Body of pancreas (tissue), 4 donors: Measurements from ENCODE around the gene DRD1.

Experiments used
- CTCF ChIP-seq, 7 experiments: fragments of 450-650 bp in 4 of 7; fragments of 200-600 bp in 3 of 7; sonication (generic) in 3 of 7; IDR thresholded peaks; one replicate each; pipeline ENCODE4 v1.5.1; 2016 to 2019; ENCODE audit warnings: antibody characterized with exemption in 7 of 7
- POLR2A ChIP-seq, 3 donors: fragments of 450-650 bp; IDR thresholded peaks; one replicate each; pipeline ENCODE4 v1.6.1; 2016; ENCODE audit warnings: antibody characterized with exemption in 3 of 3, mild to moderate bottlenecking in 2 of 3

- TF ChIP-seq CTCF (IDR thresholded peaks at IDR 0.05) (no peak), POLR2A (IDR thresholded peaks at IDR 0.05) (no peak)
These were observed 27.2 kb upstream of the DRD1 start for GRCh38 chr5:175471196-175471595.
